Activated gamma-delta T cell treated with Interleukin-2 at 50 U/mL for 16 hours (primary cell): ENCODE measurements around the gene SUFU.

Source experiments
- DNase-seq: peaks from one replicate; pipeline ENCODE4 v3.0.0-alpha.2; 2020

Gene SUFU

DNA sequence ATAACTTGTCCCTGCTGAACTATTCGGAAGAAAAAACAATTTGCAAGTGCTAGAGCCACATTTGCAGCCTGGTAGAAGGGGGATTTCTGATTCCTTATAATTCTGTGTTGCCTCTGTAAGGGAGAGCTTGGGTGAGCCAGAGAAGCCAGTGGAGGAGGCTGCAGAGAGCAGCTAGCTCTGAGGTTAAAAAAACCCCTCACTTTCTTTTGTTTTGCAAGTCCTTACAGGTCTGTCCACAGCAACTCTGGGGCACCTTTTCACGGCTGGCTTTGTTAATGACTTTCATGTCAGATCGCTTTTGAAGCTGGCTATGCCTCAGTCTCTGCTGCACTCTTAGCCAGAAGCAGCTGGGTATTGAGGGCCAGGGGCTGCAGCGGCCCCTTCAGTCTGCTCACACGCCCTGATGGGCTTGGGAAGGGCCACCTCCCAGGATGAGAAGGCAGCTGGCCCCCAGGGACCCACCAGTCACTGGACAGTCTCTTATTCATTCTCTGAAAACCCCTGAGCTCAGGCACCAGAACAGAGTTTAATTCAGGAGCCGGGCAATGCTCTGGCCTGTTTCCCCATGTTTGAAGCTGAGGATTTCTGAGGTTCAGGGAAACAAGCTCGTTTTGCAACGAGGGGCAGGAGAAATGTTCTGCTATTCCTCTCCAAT, 171.4 kb downstream of the SUFU start:
- no peak for DNase-seq

DNA sequence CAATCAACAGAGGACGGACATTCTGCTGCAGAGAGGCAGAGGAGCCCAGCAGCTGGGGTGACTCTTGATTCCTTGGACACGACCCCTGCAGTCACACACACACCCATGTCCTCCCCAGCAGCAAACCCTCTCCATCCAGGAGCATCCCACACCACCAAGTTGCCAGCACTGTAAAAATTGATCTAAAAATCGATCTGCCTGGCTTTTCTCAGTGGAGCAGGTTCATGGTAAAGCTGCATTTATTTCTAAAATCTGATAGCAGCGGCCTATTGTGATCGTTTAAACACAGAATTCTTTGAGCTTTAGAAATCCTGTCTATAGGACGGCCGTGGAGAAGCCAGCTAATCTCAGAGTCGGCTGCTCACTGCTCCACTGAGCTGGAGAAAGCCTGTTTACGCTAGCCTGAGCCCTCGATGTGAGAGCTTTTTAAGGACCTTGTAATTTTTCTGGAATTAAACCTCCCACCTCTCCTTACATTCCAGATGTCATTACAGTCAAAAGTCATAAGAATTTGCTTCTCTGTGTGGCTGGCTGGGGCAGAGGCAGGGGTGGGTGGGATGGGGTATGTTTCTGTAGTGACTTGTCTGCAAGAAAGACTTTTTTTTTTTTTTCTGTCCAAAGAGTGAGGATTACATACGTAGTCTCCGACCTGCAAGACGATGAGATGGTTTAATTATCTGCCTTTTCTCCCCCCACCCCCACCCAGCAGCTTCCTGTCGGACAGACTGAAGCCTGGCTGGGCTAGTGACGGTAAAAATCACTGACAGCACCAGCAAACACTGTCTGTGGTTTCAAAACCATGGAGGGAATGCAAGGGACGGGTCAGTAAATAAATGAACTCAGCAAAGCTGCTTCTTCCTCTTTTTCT, 172.1 kb downstream of the SUFU start:
- no peak for DNase-seq

DNA sequence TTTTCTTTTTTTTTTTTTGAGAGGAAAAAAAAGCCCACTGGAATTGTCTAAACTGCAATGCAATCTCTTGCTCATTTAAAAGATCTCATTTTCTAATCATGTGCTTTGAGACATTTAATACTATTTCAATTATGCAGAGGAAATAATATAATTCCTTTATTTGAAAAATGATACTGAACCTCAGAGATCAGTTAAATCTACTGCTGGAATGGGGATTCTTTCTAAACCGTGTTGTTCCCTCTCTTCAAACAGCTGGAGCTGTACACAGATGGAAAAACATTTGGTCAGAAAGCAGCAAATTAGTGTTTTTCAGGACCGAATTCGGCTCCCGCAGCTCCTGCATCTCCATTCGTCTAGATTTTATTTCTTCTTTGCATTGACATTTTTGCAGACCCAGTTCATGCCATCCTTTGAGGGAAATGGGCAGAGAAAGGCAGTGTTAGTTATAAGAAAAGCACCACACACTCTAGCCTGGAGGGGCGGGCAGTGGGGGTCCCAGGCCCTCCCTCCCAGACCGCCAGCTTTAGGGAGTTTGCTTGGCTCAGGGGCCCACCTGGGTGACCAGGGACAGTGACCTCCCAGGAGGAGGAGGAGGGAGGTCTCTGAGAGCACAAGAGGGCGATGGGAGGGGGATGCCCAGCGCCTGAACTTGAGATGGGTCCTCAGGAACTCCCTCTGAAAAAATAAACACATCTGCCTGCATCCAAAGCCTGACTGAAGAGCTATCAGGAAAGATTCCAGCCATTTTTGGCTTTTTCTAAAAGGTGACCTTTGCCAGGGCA, 173.0 kb downstream of the SUFU start:
- DNase-seq: no peak

DNA sequence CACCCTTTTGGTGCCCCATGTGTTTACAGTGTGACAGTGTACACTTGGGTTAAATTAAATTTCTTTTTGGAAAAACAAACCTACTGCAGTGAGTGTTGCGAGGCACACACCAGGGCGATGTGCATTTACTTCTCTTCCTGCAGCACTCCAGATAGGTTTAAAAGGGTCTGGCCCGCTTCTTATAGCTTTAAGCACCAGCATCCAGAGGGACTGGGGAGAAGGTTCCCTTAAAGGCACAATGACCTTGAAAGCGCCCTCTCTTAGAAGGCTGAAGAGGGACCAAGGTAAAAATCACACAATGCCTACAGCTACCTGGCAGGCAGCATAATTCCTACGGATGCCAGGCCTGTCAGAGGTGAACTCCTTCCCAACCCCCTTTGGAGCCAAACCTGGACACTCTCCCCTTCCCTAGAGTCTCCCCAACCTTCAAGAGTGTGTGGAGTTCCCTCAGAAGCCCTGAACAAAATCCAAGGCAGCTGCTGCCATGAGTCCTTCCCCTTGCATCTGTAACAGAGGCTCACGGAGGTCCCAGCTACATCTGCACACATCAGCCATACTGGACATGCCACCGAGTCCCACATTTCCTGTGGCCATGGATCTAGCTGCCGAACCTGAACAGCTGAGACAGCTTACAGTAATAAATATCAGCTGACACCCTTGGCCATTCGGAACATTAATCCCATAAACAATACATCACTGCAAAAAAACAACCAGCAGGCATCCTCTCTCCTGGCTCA, 173.7 kb downstream of the SUFU start:
- no peak for DNase-seq

DNA sequence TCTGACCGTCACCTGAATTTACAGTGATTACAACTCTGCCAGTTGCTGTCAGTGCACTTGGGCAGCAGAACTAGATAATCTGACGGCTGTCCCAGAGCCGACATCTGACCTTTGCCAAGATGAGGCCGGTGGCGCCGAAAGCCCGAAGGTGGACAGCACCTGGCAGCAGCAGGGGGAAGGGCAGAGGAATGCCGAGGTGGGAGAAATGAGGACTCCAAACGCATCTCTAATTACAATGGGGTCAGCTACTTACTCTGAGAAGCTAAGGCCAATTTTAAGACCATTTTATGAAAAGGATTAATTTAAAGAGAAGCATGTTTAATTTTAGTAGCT, 174.3 kb downstream of the SUFU start:
- DNase-seq: no peak

DNA sequence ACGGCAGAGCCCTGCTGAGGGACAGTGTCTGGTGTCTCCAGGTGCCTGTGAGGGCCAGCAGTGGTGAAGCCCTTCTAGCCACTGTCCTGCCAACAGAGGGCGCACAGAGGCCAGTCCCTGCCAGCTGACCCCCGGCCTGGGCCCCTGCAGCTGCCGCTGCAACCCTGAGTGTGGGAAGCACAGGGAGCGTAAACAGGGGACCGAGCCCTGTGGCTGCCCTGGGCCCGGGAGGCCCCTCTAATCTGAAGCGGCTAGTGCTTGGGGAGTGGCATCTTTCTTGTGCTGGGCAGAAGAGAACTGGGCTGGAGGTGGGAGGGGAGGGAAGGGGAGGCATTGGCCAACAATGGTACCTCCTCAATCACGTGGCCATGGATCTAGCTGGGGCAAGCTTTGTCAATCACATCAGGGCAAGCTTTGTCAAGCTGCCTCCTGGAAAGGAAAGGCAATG, 175.1 kb downstream of the SUFU start:
- DNase-seq: no peak

DNA sequence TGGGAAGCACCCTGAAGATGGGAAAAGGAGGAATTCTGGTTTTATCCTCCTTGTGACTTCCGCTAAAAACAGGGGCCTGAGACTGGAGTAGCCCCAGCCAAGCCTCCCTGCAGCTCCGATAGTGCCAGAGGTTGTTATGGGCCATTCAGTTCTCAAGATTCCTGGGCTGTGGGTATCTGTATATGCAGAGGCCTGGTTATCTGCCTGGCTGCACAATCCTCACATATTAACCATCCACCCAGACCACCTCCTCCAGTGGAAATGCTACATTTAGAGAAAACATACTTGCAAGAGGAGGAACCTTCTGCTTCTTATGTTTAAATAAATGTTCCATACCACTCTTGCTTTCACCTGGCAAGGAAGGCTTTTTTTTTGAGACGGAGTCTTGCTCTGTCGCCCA, 175.8 kb downstream of the SUFU start:
- no peak for DNase-seq

DNA sequence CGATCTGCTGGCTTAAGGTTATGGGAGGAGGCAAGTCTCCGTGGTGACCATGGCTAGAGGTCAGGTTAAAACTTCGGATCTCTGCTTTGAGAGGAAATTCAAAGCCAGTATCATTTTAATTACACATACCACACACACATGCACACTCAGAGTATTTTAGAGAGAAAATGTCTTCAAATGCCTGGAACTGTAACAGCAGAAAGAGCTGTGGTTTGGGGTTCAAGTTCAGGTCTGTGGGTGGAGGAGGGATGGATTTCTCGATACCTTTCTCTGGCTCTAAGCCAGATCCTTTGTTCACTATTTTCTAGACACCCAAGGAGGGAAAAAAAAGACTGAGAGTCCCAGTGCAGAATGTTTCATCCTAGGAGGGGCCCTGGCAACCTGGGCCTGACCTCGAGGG, 177.9 kb downstream of the SUFU start:
- DNase-seq: no peak

DNA sequence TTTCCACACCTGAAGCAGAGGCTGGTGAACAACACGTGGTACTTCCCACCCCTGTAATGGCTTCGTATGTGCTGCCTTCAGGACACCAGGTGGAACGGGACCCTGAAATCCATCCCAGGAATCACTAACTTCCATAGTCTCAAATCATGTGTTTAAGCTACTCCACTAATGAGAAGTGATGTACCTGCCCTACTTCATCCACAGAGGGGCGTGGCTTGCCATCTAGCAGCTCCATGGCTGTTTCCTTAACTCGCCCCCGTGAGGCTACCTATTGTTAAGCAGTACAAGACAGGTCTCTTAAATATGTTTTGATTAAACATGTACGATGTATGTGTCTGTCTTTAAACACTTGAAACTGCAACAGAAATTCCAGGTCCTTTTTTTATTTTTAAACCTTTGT, 178.6 kb downstream of the SUFU start:
- no peak for DNase-seq

DNA sequence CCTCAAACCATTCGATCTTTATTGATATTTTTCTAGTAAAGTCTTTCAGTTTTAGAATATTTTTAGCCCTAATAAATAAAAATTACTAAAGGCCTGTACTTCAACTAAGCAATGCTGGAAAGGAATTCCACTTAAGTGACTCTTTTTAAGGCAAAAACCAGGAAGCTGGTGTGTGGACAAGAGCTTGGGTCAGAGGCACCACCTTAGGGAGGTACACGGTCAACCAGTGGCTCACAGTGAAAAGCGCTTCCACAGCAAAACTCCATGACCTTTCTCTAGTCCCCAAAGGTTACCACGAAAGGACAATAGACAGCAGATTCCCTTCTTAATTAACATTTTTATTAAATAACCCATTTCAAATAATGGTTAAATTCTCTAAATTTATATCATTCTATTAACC, 179.2 kb downstream of the SUFU start:
- no peak for DNase-seq
